Stimulated activated CD8-positive, alpha-beta memory T cell treated with anti-CD3 and anti-CD28 coated beads, Interleukin-4, amount 100 ng/mL, for 24 hours (primary cell): Measurements from ENCODE around the gene WFDC9.
"Not testable (repeated sequence)": the region's sequence is repeated elsewhere in the genome, so short reads cannot be mapped to it uniquely, and the experiment has no call there.

Source experiments
- DNase-seq: peaks from one replicate; pipeline ENCODE4 v3.0.0-alpha.2; 2020; ENCODE audit warnings: low read depth

WFDC9 gene

DNA sequence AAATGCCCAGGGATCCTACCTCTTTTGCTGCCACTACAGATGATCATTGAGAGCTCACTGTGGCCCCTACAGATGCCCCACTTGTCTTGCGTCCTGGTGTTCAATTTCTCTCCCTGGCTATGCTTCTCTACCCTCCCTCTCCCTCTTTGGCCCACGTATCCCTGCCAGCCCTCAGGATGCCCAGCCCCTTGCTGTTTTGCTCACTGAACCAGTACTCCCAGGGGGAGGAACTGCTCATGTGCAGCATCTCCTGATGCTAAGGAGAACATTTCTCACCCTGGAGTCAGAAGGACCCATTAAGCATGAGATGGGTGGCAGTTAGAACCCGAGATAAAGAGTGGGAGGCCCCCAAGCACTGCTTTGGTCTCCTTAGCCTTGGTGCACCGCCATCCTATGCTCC is at the start of gene WFDC9:
WFDC9 (minus strand) TSS at position 101 of the 400 bp plus-strand sequence. CDS start 21,103 bp downstream, outside the sequence.
- no peak for DNase-seq

DNA sequence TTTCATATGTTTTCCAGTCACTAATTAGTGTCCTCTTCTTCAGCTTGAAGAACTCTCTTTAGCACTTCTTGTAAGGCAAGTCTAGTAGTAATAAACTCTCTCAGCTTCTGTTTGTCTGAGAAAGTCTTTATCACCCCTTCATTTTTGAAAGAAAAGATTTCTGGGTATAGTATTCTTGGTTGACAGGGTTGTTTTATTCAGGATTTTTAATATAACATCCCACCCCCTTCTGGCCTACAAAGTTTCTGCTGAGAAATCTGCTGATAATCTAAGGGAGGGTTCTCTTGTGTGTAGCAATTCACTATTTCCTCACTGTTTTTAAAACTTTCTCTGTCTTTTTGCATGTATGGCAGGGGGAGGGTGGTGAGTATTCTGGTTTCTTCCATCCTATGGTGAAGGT is 48.6 kb upstream of the WFDC9 start:
- no peak for DNase-seq

DNA sequence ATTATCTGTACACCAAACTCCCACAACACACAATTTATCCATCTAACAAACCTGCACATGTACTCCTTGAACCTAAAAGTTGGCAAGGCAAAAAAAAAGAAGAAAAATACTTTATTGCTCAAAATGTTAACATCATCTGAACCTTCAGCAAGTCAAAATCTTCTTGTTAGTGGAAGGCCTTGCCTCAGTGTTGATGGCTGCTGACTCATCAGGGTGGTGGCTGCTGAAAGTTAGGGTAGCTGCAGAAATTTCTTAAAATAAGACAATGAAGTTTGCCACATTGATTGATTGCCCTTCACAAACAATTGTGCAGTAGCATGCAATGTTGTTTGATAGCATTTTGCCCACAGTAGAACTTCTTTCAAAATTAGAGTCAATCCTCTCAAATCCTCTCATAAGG is 41.7 kb upstream of the WFDC9 start:
- no peak for DNase-seq

DNA sequence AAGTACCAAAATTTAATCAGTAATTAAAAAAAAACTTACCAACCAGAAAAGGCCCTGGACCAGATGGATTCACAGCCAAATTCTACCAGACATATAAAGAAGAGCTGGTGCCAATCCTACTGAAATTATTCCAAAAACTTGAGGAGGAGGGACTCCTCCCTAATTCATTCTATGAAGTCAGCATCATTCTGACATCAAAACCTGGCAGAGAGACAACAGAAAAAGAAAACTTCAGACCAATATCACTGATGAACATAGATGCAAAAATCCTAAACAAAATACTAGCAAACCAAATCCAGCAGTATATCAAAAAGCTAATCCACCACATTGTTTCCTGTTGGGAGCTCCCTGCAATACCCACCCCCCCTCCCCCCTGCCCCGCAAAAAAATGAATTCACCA is 39.1 kb upstream of the WFDC9 start, which contains the start of gene WFDC11:
WFDC11 (minus strand) TSS at position 101 of the 400 bp plus-strand sequence. CDS start 19,639 bp downstream, outside the sequence.
- DNase-seq: no peak

DNA sequence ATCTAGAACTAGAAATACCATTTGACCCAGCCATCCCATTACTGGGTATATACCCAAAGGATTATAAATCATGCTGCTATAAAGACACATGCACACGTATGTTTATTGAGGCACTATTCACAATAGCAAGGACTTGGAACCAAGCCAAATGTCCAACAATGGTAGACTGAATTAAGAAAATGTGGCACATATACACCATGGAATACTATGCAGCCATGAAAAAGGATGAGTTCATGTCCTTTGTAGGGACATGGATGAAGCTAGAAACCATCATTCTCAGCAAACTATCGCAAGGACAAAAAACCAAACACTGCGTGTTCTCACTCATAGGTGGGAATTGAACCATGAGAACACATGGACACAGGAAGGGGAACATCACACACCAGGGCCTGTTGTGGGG is 26.0 kb upstream of the WFDC9 start:
- not testable (repeated sequence) for DNase-seq

DNA sequence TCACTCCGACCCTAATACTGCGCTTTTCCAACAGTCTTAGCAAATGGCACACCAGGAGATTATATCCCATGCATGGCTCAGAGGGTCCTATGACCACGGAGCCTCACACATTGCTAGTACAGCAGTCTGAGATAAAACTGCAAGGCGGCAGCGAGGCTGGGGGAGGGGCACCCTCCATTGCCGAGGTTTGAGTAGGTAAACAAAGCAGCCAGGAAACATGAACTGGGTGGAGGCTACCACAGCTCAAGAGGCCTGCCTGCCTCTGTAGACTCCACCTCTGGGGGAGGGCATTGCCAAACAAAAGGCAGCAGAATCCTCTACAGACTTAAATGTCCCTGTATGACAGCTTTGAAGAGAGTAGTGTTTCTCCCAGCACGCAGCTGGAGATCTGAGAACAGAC is 20.6 kb upstream of the WFDC9 start:
- not testable (repeated sequence) for DNase-seq

DNA sequence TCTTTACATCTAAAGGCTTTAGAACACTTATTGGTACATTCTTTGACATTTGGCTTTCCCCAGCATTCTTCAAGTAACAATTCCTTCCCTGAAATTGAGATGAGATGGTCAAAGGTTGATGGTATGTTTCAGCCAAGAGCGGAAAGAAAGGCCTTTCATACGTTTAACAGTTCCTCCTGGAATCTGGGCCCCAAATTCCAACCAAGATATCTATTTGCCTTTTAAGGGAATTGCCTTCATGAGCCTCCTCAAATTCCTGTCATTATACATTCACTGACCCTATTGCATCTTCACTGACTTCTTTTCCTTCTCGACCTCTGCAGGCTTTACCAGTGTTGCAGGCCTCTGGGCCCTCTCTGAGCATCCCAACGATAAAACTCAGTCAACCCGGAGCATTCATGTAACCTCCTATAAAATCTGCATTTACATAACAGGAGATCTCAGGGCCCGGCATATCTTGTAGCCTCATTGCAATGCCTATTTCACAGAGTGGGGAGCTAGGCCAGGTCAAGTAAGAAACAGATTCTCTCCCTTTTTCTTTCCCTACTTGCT is 18.3 kb upstream of the WFDC9 start:
- no peak for DNase-seq

DNA sequence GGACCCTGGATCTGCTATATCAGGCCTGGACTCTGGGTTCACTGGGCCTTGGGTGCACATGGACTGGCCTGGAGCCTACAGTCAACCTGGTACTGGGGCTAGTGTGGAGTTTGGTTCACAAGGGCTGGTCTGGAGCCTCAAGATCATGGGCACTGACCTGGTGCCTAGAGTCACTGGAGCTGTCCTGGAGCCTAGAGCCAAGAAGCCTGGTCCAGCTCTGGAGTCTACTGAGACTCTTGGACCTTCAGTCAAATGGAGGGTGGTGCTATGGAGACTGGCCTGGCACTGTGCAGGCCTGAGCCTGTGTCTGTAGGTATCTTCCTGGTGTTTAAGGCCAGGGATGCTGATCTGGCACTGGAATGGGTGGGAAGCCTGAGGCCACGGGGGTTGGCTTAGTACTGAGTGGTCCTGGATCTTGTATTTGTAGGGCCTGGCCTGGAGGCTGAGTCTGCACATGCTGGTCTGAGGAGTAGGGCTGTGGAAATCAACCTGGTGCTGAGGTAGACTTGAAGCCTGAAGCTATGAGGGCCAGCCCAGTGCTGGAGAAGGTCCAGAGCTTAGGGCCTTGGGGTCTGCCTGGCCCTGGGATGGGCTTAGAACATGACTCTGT is 16.5 kb upstream of the WFDC9 start:
- no peak for DNase-seq

DNA sequence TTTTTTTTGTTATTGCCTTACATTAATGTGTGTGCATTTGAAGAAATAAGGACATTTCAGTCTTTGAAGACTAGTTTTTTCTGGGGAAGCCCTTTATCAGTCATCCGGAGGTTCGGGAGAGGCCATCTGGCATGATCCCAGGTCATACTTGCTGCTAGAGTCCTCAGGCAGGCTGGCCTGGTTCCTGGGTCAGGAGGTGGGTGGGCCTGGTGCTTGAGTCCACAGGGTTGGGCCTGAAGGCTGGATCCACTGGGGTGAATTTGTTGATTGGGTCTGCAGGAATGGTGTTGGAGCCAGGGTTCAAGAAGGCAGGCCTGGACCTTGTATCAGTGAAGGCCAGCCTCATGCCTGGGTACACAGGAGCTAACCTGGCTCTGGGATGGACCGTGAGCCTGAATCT is 15.8 kb upstream of the WFDC9 start:
- no peak for DNase-seq

DNA sequence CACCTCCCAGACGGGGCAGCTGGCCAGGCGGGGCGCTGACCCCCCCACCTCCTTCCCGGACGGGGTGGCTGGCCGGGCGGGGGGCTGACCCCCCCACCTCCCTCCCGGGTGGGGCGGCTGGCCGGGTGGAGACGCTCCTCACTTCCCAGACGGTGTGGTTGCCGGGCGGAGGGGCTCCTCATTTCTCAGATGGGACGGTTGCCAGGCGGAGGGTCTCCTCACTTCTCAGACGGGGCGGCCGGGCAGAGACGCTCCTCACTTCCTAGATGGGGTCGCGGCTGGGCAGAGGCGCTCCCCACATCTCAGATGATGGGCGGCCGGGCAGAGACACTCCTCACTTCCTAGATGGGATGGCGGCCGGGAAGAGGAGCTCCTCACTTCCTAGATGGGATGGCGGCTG is 14.8 kb upstream of the WFDC9 start:
- DNase-seq: not testable (repeated sequence)

DNA sequence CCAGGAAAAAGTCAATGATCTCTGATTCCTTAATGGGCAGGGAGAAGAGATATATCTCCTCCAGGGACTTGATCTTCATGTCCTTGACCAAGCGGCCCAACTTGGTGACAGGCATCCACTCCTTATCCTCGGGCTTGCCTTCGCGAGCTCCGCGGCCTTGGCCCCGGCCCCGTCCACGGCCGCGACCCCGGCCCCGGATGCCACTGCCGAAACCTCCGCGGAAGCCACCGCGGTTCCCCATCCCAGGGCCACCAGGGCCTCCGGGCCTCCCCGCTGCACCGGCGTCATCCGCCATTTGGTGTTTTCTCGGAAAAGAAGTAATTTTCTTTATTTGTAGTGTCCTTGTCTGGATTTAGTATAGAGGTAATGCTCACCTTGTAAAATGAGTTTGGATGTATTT is 10.0 kb upstream of the WFDC9 start:
- not testable (repeated sequence) for DNase-seq

DNA sequence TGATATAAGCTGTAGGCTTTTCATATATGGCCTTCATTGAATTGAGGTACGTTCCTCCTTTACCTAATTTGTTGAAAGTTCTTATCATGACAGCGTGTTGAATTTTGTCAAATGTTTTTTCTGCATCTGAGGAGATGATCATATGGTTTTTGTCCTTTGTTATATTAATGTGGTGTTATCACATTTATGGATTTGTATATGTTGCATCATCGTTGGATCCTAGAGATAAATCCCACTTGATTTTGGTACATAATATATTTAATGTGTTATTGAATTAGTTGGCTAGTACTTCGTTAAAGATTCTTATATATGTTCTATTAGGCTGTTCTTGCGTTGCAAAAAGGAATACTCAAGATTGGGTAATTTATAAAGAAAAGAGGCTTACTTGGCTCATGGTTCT is 8.6 kb upstream of the WFDC9 start:
- DNase-seq: no peak

DNA sequence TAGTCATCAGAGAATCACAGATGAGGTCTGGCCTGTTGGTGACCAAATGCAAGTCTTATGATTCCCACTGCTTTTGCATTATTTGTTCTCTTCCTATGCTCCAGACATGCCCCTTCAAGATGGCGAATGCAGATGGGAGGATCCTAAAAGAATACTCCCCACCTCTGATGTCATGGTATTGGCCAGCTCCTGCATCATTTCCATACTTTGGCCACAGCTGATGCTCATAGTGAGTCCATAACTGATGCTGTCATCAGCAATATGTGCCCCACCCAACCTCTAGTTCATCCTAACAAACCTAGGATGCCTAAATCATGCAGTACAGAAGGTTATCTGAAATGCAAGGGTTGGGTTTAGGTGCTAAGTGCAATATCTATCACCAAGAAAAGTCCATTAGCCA is 5.4 kb upstream of the WFDC9 start:
- DNase-seq: no peak

DNA sequence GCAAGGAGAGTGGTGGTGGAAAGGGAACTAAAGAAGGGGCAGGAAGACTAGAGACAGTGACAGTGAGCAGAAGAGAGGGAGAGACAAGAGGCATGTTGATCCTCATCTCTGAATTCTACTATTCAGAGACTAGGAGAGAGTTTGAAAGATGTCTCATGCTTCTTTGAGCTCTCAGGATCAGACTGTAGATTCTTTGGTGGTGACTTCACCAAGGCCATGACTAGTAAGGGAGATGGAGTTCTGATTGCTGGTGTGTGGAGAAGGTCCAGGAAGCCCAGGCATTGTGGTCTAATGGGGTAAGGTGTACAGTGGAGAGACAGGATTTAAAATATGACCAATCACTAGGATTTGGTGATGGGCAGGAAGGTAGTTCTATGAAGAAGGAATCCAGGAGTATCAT is 713 bp downstream of the WFDC9 start:
- DNase-seq: no peak

DNA sequence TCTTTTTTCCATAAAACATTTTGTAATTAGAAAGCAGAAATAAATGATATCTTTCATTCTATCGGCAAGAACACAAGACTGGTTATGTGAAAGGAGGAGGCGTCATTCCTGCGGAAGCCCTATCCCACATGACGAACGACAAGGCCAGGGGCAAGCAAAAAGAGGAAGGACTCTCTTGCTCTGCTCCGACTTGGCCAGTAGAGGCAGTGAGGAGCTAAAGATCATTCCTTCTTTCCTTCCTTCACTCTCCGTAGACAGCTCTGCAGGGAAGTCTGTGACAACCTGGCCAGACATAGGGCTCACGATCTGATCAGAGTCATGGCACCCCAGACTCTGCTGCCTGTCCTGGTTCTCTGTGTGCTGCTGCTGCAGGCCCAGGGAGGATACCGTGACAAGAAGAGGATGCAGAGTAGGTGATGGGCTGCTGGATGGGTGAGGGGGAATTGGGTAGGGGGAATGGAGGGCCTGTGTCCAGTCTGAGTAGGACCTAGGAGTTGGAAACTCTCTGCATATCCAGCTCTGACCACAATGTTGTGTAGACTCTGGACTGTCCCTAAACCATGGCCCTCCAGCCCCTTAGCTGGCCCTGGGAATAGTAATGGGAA is 1.5 kb downstream of the WFDC9 start, which contains the start of gene WFDC10A:
WFDC10A (plus strand) TSS at position 244 of the 605 bp plus-strand sequence; CDS start at position 319, 75 bp downstream.
- no peak for DNase-seq

DNA sequence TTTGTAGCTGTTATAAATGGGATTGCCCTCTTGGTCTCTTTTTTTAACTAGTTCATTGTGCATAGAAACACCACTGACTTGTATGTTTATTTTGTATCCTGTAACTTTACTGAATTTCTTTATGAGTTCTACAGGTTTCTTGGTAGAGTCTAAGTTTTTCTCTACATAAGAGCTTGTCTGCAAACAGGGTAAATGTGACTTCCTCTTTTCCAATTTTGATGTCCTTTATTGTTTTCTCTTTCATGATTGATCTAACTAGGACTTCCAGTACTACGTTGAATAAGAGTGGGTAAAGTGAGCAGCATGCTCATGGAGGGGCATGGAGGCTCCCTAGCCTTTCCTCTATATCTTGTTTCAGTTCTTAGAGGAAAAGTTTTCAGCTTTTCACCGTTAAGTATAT is 4.5 kb downstream of the WFDC9 start:
- DNase-seq: no peak

DNA sequence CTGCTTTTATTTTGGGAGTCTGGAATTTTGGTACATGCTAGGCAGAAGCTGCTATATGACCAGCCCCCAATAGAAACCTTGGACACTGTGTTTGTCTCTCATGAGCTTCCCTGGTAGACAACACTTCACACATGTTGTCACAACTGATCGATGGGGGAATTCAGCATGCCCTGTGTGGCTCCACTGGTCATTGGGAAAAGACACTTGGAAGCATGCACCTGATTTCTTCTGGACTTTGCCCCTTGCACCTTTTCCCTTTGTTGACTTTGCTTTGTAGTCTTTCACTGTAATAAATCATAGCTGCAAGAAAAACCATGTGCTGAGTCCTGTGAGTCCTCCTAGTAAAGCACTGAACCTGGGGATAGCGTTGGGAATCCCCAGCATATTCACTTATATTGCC is 9.5 kb downstream of the WFDC9 start:
- no peak for DNase-seq

DNA sequence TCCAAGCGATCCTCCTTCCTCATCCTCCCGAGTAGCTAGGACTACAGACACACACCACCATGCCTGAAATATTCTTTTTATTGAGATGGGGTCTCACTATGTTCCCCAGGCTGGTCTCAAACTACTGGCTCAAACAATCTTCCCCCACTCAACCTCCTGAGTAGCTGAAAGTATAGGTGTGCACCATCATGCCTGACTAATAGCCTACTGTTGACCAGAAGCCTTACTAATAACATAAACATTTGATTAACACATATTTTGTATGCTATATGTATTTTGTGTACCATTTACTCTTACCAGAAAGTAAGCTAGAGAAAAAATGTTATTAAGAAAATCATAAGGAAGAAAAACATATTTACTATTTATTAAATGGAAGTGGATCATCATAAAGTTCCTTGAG is 13.5 kb downstream of the WFDC9 start:
- no peak for DNase-seq

DNA sequence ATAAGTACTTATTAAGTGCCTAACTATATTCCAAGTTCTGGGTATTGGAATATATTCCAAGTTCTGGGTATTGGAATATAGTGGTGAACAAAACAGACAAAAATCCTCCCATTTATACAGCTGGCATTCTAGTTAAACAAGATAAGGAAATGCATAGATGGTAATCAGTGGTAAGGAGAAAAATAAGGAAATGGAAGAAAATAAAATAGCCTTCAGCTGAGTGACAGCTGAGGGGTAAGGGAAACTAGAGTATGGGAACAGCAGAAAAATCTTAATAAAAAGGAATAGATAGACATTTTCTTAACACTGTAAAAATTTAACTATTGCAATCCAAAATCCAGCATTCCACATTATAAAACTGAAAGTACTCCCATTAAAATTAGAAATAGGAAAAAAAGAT is 18.8 kb downstream of the WFDC9 start:
- no peak for DNase-seq

DNA sequence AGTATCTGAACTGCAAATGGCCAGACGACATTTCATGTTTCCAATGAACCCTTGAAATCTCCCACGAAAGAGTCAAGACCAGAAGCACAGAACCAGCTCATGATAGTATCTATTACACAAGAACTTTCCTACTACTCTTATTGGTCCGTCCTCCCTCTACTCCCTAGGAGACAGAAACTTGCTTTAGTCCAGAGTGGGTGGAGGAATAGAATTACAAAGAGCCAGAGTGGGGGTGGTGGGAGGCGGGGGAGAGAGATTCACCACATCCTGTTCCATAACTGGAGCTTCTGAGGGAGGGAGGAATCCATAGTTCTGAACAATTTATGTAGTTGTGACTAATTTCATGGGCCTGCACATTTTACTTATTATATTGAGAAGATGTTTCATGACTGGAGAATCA is 20.0 kb downstream of the WFDC9 start:
- DNase-seq: peak; percentile 17

DNA sequence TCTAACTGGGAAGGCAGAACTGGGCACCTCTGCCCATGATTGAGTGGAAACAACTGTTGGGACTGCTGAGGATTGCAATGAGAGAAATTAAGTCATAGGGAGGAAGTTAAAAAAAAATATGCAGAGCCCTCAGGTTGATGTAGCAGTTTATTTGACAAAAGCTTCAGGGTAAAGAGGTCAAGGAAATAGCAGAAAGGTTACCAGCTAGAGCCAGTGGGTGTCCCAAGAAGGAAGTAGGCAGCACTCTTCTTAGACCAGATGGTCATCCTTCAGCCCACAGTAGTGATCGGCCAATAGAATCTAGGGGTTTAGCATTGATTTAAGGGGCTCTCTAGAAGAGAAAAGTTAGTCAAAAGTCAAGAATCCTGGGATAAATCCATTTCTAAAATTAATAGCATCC is 23.3 kb downstream of the WFDC9 start:
- DNase-seq: no peak

DNA sequence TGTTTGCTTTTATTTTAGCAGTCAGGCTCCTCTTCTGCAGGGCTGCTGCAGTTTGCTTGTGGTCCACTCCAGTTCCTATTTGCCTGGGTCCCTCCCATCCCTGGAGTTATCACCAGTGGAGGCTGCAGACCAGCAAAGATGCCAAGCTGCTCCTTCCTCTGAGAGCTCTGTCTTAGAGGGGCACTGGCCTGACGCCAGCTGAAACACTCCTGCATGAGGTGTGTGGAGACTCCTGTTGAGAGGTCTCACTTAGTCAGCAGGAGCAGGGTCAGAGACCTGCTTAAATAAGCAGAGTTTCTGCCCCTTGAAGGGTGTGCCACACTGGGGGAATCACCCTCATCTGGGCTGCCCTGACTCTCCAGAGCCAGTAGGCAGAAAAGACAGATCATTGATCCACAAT is 35.8 kb downstream of the WFDC9 start:
- no peak for DNase-seq

DNA sequence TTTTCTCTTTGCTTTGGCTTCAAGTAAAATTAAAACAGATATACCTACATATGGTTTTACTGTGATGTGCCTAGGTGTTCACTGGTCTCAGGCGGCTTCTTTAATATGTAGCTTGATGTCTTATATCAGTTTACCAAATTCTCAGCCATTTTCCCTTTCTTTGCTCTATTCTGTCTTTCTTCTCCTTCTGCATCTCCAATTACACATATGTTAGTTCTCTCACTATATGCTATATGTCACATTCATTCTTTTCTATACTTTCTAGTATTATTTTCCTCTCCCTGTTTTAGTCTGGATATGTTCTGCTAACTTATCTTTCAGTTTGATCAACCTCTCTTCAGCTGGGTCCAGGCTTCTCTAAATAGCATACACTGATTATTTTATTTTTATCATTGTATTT is 37.6 kb downstream of the WFDC9 start:
- no peak for DNase-seq
